IPS-NIHi11 (cell line): ENCODE data around the gene FYB1.
"Not testable (repeated sequence)": the region's sequence is repeated elsewhere in the genome, so short reads cannot be mapped to it uniquely, and the experiment has no call there.

Source experiments
- DNase-seq: peaks from one replicate; pipeline ENCODE4 v3.0.0; 2012; ENCODE audit warnings: mixed read lengths, low spot score

FYB1 gene

DNA sequence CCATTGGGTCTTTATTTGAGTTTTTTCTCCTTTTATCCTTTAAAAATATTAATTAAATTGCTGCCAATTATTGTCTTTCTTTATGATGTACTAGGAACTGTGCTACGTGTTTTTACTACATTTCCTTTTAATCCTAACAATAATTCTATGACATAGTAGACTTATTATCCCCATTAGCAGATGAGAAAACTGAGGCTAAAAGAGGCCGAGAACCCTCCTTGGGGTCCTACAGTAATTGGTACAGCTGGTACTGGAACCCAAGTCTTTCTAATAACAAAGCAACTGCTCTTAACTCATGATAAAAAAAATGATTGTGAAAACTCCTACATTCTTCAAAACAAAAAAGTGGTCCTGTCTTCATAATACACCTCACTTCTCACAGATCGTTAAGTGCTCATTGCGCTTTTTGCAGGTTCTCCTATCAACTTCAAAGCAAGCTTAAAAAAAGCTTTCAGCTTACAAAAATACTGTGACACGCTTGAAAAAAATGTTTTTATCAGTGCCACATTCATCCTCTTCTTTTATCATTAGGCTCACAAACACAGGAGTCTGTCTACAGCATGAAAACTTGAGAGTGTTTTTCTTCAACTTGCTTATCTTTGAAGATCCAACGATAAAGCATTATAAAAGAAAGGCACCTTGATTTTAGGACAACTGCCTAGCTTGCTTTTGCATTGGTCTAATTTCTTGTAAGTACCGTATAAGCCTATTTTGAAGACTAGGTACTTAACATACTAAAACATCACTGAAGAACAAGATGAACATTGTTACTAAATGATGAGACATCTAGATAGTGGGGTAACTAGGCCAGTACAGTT, 32.4 kb downstream of the FYB1 start:
- no peak for DNase-seq

DNA sequence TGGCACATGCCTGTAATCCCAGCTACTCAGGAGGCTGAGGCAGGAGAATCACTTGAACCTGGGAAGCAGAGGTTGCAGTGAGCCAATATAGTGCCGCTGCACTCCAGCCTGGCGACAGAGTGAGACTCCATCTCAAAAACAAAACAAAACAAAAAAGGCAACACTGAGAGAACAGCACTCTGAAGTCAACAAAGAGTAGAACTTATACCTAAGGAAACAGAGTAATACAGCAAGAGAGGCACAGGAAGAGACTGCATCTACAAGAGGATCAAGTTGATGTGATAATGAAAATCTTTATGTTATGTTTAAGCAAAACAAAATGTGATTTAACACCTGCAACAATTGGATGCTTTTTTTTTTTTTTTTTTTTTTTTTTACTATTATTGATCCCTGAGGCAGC, 33.1 kb downstream of the FYB1 start:
- DNase-seq: no peak

DNA sequence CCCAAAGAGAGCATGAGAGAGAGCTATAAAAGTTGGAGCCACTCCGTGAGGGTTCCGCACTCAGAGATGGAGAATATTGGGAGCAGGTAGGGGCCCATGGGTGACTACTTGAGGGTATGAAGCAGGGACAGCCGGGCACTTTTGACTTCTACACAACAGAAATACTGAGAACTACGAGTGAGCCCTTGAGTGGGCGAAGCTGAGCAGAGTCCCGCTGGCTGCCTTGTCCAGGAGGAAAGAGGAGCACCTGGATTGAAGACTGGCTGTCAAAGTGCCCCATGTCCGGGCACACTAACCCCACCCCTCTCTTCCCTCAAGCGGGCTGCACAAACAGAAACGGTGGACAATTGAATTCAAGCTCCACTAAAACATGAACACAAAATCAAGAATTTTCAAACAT, 33.6 kb downstream of the FYB1 start:
- DNase-seq: no peak

DNA sequence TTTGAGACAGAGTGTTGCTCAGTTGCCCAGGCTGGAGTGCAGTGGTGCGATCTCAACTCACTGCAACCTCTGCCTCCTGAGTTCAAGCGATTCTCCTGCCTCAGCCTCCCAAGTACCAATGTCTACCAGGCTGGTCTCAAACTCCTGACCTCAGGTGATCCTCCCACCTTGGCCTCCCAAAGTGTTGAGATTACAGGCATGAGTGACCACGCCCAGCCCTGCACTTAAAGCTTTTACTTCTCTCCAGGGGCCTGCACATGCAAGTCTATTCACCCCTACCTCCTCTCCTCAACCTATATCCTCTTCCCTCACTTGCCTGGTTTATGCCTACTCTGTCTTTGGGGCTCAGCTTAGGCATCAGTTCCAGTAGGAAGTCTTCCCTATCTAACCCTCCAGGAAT, 39.8 kb downstream of the FYB1 start:
- DNase-seq: not testable (repeated sequence)

DNA sequence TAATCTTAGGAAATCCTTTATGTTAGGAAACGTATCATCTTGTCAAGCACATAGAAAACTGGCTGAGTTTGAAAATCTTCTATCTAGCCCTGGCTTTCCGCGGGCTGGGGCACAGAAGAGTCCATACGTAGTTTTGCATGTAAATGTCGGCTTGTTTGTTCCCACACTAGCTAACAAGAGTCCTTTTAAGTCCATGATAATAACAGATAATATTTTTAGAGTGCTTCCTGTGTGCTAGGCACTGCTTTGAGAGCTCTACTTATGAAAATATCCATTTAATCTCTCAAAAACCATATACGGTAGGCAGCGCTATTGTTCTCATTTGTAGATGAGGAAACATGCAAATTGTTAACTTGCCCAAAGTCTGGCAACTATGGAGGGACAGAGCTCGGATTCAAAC, 40.5 kb downstream of the FYB1 start:
- no peak for DNase-seq

DNA sequence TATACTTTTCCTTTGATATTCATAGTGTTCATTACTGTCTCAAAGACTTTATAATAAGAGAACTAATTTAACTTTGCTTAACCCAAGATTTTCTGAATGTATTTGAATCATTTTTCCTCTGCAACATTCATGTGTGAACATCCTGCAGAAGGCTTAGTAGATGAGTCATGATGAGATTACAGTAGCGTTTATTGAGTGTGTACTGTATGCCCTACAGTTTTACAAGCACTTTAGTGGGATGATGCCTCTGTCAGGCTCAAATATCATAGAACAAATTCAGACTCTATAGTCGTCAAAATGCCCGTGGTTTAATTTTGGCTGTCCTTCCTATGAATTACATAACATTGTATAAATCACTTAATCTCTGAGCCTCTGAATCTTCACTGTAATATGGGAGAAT, 41.2 kb downstream of the FYB1 start:
- no peak for DNase-seq

DNA sequence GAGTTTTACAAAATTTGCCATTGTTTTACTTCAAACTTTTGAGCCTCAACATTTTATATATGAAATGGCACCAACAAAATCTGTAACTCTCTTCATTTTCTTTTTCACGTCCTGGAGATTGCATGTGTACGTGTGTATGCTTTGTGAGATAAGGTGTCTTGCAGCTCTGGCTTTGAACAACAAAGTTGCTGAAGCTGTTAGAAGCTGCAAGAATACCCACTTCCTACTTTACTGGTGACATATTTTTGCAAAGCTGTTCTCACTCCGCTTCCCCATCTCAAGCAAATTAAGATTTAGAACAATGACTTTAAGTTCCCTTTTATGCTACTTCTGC, 41.8 kb downstream of the FYB1 start:
- no peak for DNase-seq

DNA sequence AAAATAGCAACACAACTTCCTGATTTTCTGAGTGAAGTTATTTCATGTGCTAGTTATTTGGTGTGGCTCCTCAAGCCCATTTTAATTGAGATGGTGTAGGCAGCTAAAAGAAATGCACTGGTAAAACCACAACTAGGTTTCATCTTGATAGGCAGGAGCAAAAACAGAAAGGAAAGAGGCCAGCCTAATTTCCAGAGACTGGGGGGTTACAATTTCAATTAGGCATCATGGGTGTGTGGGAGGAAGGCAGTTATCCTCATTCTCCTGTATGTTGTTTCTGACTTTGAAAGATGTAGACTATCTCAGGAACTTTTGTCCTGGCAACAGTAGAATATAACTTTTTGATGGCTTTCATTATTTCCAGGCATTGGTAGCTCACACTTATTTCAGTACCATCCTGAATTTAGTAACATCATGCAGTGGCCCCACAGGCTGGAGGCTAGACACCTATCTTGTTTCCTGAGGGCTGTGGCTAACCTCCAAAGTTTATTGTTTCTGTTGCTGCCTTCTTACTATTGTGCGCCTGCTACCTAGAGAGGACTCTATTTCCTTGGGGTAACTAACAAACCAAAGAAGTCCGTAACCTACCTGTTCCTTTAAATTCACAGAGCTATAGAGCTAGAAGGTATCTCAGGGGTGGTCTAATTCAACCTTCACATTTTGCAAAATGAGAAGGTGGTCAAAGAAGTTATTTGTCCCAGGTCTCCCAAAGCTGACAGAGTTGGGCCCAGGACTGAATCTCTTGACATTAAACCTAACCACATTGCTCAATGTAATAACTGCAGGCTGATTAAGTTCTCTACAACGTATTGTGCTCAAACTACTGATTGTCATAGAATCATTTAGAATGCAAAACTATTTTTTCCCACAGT, 42.4 kb downstream of the FYB1 start:
- DNase-seq: no peak

DNA sequence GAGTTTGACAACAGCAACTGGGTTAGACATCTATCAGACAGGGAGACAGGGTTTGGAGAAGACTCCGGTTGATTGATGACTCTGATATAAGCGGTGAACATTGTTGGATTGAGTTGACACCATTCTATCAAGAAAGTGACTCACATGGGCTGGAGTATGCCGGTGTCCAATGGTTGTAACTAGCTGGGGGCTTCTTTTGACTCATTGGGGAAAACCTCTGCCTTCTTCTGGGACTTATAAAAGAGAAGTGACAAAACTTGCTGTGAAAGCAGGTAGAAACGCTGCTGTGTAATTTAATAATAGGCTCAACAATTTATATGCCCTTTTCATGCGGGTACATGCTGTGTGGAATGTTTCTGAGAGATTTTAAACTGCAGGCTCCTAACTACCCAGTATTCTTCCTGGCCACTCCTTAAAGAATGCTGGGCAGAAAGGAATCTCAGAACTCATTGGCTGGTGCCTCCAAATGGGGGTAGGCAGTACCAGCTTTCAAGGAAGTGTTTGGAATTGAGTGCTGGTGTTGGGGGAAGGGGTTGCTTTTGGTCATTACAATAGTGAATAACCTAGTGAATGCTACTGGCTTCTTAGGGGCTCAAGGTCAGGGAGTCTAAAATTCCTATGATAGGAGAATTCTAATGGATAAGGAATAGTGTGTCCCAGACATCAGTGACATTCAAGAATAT, 43.9 kb downstream of the FYB1 start:
- DNase-seq: peak; percentile 22

DNA sequence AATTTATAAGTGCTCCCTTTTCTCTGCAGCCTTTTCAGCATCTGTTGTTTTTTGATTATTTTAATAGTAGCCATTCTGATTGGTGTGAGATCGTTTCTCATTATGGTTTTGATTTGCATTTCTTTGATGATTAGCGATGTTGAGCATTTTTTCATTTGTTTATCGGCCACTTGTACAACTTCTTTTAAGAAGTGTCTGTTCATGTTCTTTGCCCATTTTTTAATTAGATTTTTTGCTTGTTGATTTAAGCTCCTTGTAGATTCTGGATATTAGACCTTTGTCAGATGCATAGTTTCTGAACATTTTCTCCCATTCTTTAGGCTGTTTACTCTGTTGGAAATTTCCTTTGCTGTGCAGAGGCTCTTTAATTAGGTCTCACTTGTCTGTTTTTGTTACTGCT, 46.3 kb downstream of the FYB1 start:
- no peak for DNase-seq

DNA sequence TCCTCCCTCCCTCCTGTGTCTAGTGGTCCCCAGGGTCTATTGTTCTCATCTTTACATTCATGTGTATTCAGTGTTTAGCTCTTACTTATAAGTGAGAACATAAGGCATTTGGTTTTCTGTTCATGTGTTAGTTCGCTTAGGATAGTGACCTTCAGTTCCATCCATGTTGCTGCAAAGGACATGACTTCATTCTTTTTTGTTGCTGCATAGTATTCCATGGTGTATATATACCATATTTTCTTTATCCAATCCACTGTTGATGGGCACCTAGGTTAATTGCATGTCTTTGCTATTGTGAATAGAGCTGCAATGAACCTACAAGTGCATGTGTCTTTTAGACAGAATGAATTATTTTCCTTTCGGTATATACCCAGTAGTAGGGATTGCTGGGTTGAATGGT, 46.8 kb downstream of the FYB1 start:
- no peak for DNase-seq

DNA sequence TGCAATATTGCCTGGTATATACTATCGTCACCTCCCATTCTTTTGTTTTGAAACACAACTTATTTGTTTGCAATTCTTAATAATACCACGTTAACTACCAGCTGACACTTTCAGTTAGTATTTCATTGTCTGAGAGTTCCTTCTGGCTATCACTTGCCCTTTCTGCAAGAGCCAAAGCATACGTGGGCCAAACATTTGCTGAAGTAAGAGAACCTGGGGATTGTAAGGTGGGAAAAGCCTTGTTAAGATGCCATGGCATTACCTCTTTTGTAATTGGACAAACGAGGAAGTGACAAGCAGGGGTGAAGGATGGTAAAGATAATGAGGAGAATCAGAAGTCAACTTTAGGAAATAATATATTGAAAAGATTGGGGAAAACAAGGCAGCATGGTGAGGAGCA, 47.7 kb downstream of the FYB1 start:
- DNase-seq: no peak

DNA sequence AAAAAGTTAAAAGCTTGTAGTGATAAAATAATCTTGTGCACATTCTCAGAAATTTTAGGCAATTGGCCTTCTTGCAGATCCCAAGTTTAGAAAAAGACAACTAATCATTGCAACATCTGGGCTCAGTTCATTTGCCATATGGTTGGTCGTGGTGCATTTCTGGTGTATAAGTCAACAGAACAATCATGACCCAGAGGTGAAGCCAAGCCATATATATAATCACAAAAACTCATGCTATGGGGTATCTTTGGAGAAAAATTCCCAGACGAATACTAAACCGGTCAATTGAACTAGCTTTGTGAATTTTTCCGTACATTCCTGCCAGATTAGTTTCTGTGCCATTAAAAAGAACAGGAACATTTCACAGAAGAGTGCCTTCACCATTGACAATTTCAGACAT, 50.3 kb downstream of the FYB1 start:
- no peak for DNase-seq

DNA sequence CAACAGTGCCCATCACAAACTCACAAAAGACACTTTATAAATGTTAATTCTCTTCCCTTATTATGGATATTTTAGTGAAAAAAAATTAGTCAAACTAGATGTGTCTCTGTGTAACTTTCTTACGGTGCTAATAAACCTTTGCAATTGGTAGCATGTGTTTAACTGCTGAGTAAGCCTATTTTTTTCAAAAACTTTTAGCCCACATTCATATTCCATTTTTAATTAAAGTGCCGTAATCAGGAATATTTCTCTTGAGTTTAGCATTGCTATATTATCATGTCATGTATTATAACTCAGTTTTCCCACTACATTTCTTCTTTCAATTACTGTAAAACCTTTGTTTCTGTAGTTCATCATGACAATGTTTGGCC, 51.4 kb downstream of the FYB1 start:
- DNase-seq: no peak

DNA sequence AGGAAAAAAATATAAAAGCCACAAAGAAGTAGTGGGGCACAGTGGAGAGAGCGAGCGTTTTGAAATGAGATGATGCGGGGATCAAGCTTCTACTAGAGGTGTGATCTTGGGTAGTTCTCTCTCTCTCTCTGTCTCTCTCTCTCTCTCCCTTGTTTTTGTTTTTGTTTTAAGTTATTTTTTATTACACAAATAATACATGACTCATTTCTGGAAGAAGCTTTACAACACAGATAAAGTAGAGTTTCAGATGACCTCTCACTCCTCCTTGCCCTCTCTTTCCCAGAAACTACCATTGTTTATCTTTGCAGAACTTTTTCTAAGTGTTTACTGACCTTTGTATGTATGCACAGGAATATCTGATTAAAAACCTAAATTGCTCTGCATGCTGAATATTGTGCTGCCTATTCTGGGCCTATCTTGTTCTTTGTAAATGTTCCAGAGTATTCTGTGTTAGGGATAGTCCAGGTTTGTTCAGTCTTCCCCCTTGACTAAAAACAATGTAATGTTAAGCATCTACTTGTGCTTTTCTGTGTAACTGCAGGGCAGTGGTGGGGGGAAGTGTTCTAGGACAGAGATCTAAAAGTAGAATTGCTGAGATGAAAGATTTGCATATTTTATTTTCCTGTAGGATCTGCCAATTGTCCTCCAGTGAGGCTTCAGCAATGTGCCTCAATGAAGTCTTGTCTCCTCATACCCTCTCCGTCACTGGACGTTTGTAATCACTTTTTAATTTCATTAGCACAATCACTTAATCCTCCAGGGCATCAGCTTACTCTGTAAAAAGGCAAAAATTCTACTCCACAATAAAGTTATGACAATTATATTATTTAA, 52.0 kb downstream of the FYB1 start:
- no peak for DNase-seq

DNA sequence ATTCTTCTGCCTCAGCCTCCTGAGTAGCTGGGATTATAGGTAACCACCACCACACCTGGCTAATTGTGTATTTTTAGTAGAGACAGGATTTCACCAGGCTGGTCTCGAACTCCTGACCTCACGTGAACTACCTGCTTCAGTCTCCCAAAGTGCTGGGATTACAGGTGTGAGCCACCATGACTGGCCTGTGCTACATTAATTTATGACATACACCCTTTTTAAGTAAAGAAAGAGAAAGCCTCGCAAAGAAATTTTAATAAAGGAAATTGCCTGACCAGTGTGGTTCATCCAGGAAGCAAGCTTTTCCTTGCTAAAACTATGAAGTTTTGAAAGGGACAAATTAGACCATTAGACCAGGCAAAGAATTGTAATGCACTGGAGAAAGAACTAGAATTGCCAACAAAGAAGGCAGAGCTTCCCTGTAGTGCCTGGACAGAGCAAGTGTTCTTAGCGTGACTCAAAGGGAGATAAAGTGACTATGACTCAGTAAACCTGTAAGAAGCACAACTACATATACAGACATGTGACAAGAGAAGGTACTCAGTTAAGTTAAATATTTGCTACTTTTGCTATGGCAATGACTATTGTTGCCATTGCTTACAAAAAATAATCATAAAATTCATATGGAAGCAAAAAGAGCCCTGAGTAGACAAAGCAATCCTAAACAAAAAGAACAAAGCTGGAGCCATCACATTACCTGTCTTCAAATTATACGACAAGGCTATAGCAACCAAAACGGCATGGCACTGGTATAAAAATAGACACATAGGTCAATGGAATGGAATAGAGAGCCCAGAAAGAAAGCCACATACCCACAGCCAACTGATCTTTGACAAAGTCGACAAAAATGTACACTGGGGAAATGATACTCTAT, 54.6 kb downstream of the FYB1 start:
- DNase-seq: no peak

DNA sequence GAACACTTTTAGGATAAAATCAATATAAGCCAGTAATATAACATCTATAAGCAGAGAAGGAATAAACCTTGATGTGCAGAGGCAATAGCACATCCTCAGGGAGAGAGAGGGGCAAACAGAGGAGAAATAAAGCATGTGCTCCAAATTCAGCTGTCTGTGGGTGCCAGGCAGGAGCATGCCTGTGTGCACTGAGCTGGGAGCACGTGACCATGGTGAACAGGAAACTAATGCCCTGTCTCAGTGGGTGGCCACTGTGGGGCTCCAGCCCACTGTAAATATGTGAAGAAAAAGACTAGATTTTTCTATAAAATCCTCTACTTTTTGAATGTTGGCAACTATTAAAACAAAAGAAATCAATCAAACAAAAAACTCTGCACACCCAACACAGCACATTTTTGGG, 55.3 kb downstream of the FYB1 start:
- DNase-seq: peak; percentile 25

DNA sequence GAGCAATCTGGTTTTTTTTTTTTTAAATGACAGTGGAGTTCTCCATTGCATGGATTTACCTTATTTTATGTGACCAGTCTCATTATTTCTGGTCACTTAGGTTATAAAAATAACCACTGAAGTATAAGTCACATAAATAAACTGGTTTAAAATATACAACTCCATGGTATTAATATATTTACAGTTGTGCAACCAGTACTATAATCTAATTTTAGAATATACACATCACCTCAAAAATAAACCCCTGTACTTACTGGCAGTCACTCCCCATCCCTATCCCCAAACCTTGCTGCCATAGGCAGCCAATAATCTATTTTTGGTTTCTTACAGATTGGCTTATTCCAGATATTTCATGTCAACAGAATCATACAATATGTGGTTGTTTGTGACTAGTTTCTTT, 57.8 kb downstream of the FYB1 start:
- no peak for DNase-seq

DNA sequence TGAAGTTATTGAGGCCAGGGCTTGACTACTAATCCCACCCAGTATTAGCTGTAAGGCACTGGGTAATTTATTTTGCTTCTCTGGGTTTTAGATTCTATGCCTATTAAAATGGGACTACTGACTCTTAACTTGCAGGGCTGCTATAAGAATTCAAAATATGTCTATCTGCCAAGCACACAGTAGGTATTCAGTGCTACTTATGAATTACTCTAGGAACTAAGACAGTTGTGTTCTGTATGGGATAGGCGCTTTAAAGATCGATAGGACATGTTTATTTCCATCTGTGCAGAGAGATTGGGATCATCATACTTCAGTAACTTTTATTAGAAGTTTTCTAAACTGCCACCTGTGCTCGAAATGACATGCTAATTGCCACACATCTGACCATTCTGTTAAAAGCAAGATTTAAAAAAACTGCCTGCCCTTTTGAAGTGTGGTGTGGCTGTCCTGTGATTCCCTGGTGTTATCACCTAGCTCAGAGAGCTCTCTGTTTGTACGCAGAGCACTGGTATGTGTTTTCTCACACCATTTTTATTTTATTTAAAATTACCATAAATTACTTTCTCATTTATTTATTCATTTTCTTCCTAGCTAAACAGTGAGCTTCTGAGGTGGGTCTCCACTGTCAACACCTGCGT, 58.7 kb downstream of the FYB1 start:
- no peak for DNase-seq

DNA sequence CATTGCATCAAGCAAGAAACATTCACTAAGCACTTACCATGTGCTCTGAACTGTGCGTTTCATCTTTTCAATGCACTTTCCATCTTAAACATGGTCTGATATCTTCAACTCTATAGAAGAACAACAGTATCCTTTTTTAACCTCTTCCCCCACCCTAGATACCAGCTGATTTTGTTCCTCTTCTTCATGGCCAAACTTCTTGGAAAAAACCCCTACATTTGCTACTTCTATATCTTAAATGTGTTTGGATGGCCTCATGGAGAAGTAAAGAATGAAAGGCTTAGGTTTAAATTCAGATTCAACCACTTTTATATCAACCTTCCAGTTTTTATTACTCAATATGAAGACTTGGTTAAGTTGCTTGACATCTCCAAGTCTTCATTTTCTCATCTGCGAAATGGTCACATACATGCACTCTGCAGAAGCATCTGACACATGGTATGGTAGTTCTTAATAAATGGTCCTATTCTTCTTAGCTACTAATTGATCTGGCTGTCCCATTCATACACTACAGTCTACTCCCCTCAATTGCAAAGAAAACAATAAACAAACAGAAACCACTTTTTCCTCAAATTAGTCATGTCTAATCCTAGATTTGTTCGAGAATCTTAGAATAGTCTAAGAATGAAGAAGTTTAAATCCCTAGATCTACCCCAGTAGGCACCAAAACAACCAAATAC, 59.4 kb downstream of the FYB1 start:
- DNase-seq: no peak
